Endothelial cell of umbilical vein (primary cell): Measurements from ENCODE around the gene SRPK1. TPM values are rescaled to one million over a fixed set of nuclear protein-coding genes. Genes with fewer than 3 reads are reported as not detected.

Experiments
- BruUV-seq: library from RNA; stranded (reverse); fragments of 400-500 nt; replicated peaks from 2 replicates; lab custom pipeline; 2021; lab: Mats Ljungman, UMichigan
- CTCF ChIA-PET: fragments of 300-600, 350-600 bp; sonication (Branson Sonifier 250); formaldehyde crosslinking; loops from one replicate; lab custom pipeline; 2021; ENCODE audit warnings: antibody characterized with exemption, inconsistent platforms; lab: Charles Lee
- POLR2A ChIA-PET: fragments of 300-600, 350-600 bp; sonication (Branson Sonifier 250); formaldehyde crosslinking; loops from one replicate; lab custom pipeline; 2021; ENCODE audit warnings: antibody characterized with exemption, inconsistent platforms; lab: Charles Lee
- DNase-seq: peaks from one replicate; pipeline ENCODE4 v3.0.0-alpha.2; 2011; ENCODE audit warnings: low read depth, low spot score
- FAIRE-seq: peaks from 2 replicates; lab custom pipeline; 2011; peaks lifted over from hg19 to GRCh38; lab: Jason Lieb, UNC
- H2AFZ ChIP-seq: 2 replicates; pipeline ENCODE4 v1.6.0; 2012; ENCODE audit warnings: low read depth, low read length, control low read depth, inconsistent platforms
- H3K27ac ChIP-seq: 2 replicates; pipeline ENCODE4 v1.5.1; 2011; ENCODE audit warnings: low read depth, mild to moderate bottlenecking, control low read depth, low read length, moderate library complexity; ENCODE audit not compliant: insufficient read depth
- H3K27me3 ChIP-seq, 2 experiments: 2 replicates each; pipeline versions ENCODE4 v1.6.0 to v1.6.1; 2011; ENCODE audit warnings: low read length in 2 of 2, mixed read lengths in 1 of 2; ENCODE audit not compliant: control insufficient read depth in 2 of 2, insufficient read depth in 2 of 2
- H3K36me3 ChIP-seq, 2 experiments: 2 replicates in 1 of 2; 3 replicates in 1 of 2; pipeline ENCODE4 v1.5.1; 2011; ENCODE audit warnings: low read length in 2 of 2, mild to moderate bottlenecking in 1 of 2, moderate library complexity in 1 of 2; ENCODE audit not compliant: control insufficient read depth in 2 of 2, insufficient read depth in 2 of 2; ENCODE audit errors: extremely low read depth in 1 of 2
- H3K4me1 ChIP-seq: 3 replicates; pipeline ENCODE4 v1.5.1; 2011; ENCODE audit warnings: mild to moderate bottlenecking, low read length; ENCODE audit not compliant: control insufficient read depth, insufficient read depth; ENCODE audit errors: extremely low read depth
- H3K4me2 ChIP-seq: 2 replicates; pipeline ENCODE4 v1.6.1; 2011; ENCODE audit warnings: low read length, control low read depth, mixed read lengths; ENCODE audit not compliant: insufficient read depth
- H3K4me3 ChIP-seq, 3 experiments: fragments of 200-600 bp in 1 of 3; sonication (generic), shearing (Covaris generic) in 1 of 3; replicated peaks in 1 of 3; 2 replicates each; pipeline ENCODE4 v1.5.1; 2011 to 2016; ENCODE audit warnings: control low read depth in 3 of 3, low read length in 3 of 3, mild to moderate bottlenecking in 2 of 3, inconsistent platforms in 1 of 3, low read depth in 1 of 3, moderate library complexity in 1 of 3; ENCODE audit not compliant: insufficient read depth in 1 of 3
- H3K79me2 ChIP-seq: 2 replicates; pipeline ENCODE4 v1.6.0; 2012; ENCODE audit warnings: low read length, inconsistent platforms; ENCODE audit not compliant: control insufficient read depth, insufficient read depth
- H3K9ac ChIP-seq: replicated peaks from 2 replicates; pipeline ENCODE3; 2011; ENCODE audit warnings: low read length, control low read depth; ENCODE audit not compliant: insufficient read depth; ENCODE audit errors: extremely low read depth
- H3K9me1 ChIP-seq: replicated peaks from 3 replicates; pipeline ENCODE4 v1.6.0; 2011; ENCODE audit warnings: mild to moderate bottlenecking, low read length; ENCODE audit not compliant: control insufficient read depth, insufficient read depth; ENCODE audit errors: extremely low read depth
- H3K9me3 ChIP-seq: replicated peaks from 2 replicates; pipeline ENCODE4 v1.5.1; 2012; ENCODE audit warnings: low read length, inconsistent platforms; ENCODE audit not compliant: control insufficient read depth, insufficient read depth
- H4K20me1 ChIP-seq: replicated peaks from 2 replicates; pipeline ENCODE3; 2011; ENCODE audit warnings: mild to moderate bottlenecking, low read length; ENCODE audit not compliant: control insufficient read depth, insufficient read depth; ENCODE audit errors: extremely low read depth
- EZH2 ChIP-seq: IDR thresholded peaks from 2 replicates; pipeline ENCODE4 v1.6.1; 2012; ENCODE audit warnings: borderline replicate concordance, low read depth, mild to moderate bottlenecking, moderate library complexity, low read length, inconsistent platforms; ENCODE audit not compliant: severe bottlenecking
- FOS ChIP-seq: IDR thresholded peaks from 2 replicates; pipeline ENCODE4 v1.6.1; 2011; ENCODE audit warnings: mild to moderate bottlenecking, low read length, moderate library complexity, borderline replicate concordance; ENCODE audit not compliant: insufficient read depth
- GATA2 ChIP-seq: IDR thresholded peaks from 2 replicates; pipeline ENCODE4 v1.7.0; 2011; ENCODE audit warnings: low read depth, mild to moderate bottlenecking, moderate library complexity, mixed read lengths, low read length; ENCODE audit not compliant: insufficient read length, insufficient read depth
- JUN ChIP-seq: IDR thresholded peaks from 2 replicates; pipeline ENCODE4 v1.6.1; 2011; ENCODE audit warnings: borderline replicate concordance, low read depth; ENCODE audit not compliant: insufficient read length, insufficient read depth
- MYC ChIP-seq: IDR thresholded peaks from one replicate; pipeline ENCODE4 v1.6.1; 2011; ENCODE audit warnings: mild to moderate bottlenecking, low read depth, low read length
- dilution Hi-C: fragments of 300-500 bp; cut with MboI; formaldehyde crosslinking; loops from one replicate; pipeline ENCODE4 v1.15.0; 2019; ENCODE audit warnings: low sequenced_read_pairs; ENCODE audit not compliant: extremely low pct_ligation_motif_present
- intact Hi-C: fragments of 100-400 bp; cut with micrococcal nuclease; formaldehyde crosslinking; loops from one replicate; pipeline ENCODE4 v1.10.0; 2022
- polyA plus RNA-seq, 4 experiments: library from polyadenylated mRNA; depleted of rRNA in 3 of 4; stranded (reverse) in 3 of 4; unstranded in 1 of 4; fragments of >200 nt; gene quantifications; 2 replicates each; pipeline versions ENCODE4 v1.2.1 to v1.2.3, GENCODE V29; 2011 to 2012; ENCODE audit warnings: missing spikeins in 1 of 4
- total RNA-seq: library from RNA; stranded (reverse); gene quantifications from 2 replicates; pipeline ENCODE4 v1.2.3, GENCODE V29; 2021
- TF ChIP-seq, protein P1 (sequence below), 2 donors: IDR thresholded peaks; 1 replicate in 1 of 2; 2 replicates in 1 of 2; pipeline ENCODE4 v1.5.1; 2011; ENCODE audit warnings: low read length in 2 of 2, mild to moderate bottlenecking in 2 of 2, moderate library complexity in 2 of 2, control low read depth in 1 of 2, inconsistent platforms in 1 of 2, low read depth in 1 of 2; ENCODE audit not compliant: insufficient read depth in 1 of 2; ENCODE audit errors: extremely low read depth in 1 of 2
- TF ChIP-seq, protein P2 (sequence below): IDR thresholded peaks from 2 replicates; pipeline ENCODE4 v1.6.1; 2011; ENCODE audit not compliant: insufficient read depth, insufficient read length

The SRPK1 gene
- total and polyA plus RNA-seq, 2 donors (not counting 3 experiments of a cell fraction or from before 2014, with no cell fraction given), result 18.9 to 72.7 TPM

DNA sequence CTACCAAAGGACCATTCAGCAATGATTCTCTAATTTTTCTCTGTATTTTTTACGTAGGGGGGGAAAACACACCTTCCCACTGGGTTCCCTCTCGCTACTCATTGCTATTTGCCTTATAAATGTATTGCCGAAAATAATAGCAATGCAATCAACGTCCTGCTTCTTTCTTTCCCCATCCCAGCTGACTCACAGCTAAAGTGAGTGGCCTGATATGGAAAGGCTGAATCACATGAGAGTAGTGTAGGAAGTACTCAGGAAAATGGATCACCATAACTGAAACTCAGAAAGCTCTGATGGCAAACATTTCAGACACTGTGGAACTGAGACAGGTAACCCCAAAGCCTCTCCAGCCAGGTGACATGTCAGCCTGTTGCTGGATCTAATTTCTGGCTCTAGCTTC, 49.3 kb upstream of the SRPK1 start:
- Histone ChIP-seq H3K27me3 (no peaks in the 10 kb centered on the region), H3K79me2 (no peaks in the 10 kb centered on the region), H3K9me3 (no peaks in the 10 kb centered on the region), H3K4me1 (peaks cover 6% of the 10 kb centered on the region), H3K9me1 (no peaks in the 10 kb centered on the region), H3K9ac (no peak overlapping the region), H3K4me3 (no peak overlapping the region), H2AFZ (peak overlapping the region; percentile 88), H3K4me2 (peak overlapping the region; percentile 21), H3K27ac (peak overlapping the region; percentile 48), H3K36me3 (no peaks in the 10 kb centered on the region), H4K20me1 (no peaks in the 10 kb centered on the region)
- TF ChIP-seq, protein P1, sequence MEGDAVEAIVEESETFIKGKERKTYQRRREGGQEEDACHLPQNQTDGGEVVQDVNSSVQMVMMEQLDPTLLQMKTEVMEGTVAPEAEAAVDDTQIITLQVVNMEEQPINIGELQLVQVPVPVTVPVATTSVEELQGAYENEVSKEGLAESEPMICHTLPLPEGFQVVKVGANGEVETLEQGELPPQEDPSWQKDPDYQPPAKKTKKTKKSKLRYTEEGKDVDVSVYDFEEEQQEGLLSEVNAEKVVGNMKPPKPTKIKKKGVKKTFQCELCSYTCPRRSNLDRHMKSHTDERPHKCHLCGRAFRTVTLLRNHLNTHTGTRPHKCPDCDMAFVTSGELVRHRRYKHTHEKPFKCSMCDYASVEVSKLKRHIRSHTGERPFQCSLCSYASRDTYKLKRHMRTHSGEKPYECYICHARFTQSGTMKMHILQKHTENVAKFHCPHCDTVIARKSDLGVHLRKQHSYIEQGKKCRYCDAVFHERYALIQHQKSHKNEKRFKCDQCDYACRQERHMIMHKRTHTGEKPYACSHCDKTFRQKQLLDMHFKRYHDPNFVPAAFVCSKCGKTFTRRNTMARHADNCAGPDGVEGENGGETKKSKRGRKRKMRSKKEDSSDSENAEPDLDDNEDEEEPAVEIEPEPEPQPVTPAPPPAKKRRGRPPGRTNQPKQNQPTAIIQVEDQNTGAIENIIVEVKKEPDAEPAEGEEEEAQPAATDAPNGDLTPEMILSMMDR (IDR thresholded peaks at IDR 0.05; ENCODE audit: extremely low read depth in 1 of 2, insufficient read depth in 1 of 2, low read depth in 1 of 2, low read length in 2 of 2), result no peak
- TF ChIP-seq FOS (peak; percentile 72), EZH2 (no peak), JUN (peak; percentile 59), MYC (no peak), GATA2 (no peak)
- TF ChIP-seq, protein P2, sequence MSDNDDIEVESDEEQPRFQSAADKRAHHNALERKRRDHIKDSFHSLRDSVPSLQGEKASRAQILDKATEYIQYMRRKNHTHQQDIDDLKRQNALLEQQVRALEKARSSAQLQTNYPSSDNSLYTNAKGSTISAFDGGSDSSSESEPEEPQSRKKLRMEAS, result no peak
- intact Hi-C loops, result no loop called here
- BruUV-seq, result no TSS peak
- ChIA-PET POLR2A (no interaction called here), CTCF (interaction anchor here (1.1 kb wide), 1 partner anchor 14 kb away, joined by 3 read pairs; no protein-coding TSS in a partner anchor)
- DNase-seq, result peak; percentile 81
- peak; percentile 72 for FAIRE-seq
- dilution Hi-C loops, result no loop called here
